Cardiac fibroblast (primary cell): Measurements from ENCODE around the gene UNC13A.

ENCODE experiments used
- DNase-seq, 2 donors: peaks; one replicate each; pipeline versions ENCODE4 v3.0.0 to v3.0.0-alpha.2; 2010; ENCODE audit warnings: low read depth in 2 of 2
- H3K4me3 ChIP-seq, 2 donors: replicated peaks in 1 of 2; 1 replicate in 1 of 2; 2 replicates in 1 of 2; pipeline ENCODE4 v1.5.1; 2011; ENCODE audit warnings: low read depth in 2 of 2, low read length in 2 of 2, mild to moderate bottlenecking in 2 of 2, moderate library complexity in 1 of 2
- CTCF ChIP-seq: IDR thresholded peaks from one replicate; pipeline ENCODE4 v1.5.1; 2011; ENCODE audit warnings: low read depth, mild to moderate bottlenecking, low read length, inconsistent platforms

Gene UNC13A

GRCh38 chr19:17611462-17612244 lies 76.5 kb downstream of the UNC13A start:
- TF ChIP-seq CTCF, result no peak
- H3K4me3 ChIP-seq, result no peak overlapping the region

DNA sequence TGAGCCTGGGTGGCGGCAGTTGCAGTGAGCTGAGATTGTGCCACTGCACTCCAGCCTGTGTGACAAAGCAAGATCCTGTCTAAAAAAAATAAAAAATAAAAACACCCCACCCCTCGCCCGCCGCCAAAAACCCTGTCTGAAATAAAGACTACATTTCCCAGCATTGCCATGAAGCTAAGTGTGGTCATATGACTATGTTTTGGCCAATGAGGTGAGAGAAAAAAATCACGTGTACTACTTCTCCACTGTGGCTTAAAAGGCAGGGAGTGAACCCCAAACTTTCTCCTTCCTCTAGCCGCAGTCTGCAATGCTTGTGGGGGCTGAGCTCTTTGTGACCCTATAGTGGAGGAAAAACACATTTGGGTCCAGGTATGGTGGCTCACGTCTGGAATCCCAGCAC lies 77.8 kb downstream of the UNC13A start:
- TF ChIP-seq CTCF, result no peak
- peak; percentile 17 to 45 for DNase-seq
- no peak overlapping the region for H3K4me3 ChIP-seq

More at GRCh38 chr19:17611462-17612244, 76.5 kb downstream of the UNC13A start:
- DNase-seq, result no peak

GRCh38 chr19:17607936-17608335 lies 80.2 kb downstream of the UNC13A start:
- DNase-seq, result no peak
- no peak for TF ChIP-seq CTCF
- no peak overlapping the region for H3K4me3 ChIP-seq

GRCh38 chr19:17606590-17607185 lies 81.5 kb downstream of the UNC13A start:
- TF ChIP-seq CTCF, result no peak
- peak in 1 of 2 donors; percentile 8 for DNase-seq
- H3K4me3 ChIP-seq, result peak overlapping the region; percentile 19 to 38

GRCh38 chr19:17605761-17606589 lies 82.2 kb downstream of the UNC13A start:
- TF ChIP-seq CTCF, result peak; percentile 27
- peak; percentile 64 to 74 for DNase-seq
- H3K4me3 ChIP-seq, result peak overlapping the region; percentile 19 to 38

DNA sequence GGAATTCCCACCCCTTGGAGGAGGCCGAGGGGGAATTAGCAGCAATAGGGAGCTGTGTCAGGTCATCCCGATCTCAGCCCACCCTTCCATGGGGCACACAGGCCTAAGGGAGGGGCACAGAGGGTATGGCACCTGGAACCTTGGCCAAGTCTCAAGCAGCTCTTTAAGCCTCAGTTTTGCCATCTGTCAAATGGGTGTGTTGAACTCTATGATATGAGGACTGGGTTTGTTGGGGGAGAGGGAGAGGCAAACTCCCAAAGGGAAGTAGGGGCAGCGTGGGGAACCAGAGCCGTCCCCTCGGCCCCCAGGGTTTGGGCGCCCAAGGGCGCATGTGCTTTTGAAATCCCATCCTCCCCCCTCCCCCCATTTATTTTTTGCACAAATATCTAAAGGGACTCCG lies 83.0 kb downstream of the UNC13A start:
- DNase-seq, result no peak
- TF ChIP-seq CTCF, result no peak
- no peak overlapping the region for H3K4me3 ChIP-seq
